Endothelial cell of hepatic sinusoid (primary cell): Measurements from ENCODE around the gene TFF1.

ENCODE experiments used
- in situ Hi-C: cut with HindIII; loops from 2 replicates; pipeline ENCODE4 v1.10.0; 2017; ENCODE audit warnings: low sequenced_read_pairs

Gene TFF1

DNA sequence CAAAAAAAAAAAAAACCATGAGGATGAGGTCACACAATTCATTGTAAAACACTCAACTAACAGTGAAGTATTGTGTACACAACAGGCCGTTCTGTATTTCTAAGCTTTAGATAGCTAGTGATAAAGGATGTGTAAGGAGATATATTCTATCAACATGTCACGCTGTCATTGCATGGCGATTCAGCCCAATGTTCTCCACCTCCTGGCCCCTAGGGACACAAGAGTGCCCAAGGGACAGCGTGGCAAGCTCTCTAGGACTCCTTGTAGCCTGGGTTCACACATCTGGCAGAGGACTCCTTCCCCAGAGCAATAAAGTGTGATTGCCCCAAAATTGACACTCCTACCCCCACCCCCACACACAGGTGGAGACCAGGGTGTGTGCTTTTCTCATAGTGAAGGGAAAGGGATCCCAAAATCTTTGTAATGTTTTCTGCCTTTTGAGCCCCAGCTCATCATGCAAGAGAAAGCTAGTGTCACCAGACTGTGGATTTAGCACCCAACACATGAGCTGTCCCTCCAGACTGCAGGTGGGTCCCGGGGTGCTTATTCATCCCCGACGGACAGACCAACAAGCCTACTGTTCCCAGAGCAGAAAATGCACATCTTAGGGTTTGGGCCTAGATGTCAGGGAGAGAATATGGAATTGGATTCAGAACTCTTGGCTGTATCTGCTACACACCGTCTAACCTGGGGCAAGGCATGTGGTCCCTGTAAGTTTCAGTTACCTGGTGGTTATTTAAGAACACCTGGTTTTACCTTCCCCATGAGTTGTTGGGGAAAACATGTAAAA, 18.0 kb upstream of the TFF1 start:
- in situ Hi-C loops, result no loop called here

DNA sequence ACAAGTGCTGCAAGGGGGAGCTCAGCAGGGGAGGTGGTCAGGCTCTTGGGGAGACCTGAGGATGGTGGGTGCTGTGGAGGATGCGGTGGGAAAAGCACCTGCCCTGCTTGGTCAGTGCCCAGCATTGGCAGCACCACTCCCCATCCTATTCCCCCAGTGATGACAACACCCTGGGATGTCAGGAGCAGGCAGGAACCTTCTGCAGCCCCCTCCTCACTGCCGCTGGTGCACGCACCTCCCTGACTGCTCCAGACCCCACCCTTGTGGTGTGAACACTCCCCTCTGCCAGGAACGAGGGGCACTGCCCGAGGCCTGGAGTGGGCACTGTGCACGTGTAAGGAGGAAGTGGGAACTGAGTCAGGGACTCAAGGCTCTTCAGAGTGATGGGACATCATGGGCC, 17.0 kb upstream of the TFF1 start:
- in situ Hi-C loops, result no loop called here

DNA sequence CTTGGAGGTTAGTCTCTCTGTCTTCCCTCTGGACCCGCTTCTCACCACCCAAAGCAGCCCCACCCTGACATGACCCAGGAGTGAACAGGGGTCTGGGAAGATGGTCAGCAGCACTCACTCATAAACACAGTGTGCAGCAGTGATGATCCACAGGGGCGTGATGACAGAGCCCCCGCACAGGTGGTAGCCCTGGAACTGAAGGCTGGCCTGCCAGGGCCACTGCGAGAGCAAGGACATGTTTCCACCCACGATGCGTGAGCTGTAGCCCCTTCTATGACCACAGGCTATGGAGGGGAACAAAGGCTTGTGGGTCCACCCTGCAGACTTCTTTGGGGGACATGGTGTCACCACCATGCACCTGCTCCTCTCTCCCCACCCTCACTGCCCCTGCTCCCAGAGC, 16.6 kb upstream of the TFF1 start:
- in situ Hi-C loops, result no loop called here

DNA sequence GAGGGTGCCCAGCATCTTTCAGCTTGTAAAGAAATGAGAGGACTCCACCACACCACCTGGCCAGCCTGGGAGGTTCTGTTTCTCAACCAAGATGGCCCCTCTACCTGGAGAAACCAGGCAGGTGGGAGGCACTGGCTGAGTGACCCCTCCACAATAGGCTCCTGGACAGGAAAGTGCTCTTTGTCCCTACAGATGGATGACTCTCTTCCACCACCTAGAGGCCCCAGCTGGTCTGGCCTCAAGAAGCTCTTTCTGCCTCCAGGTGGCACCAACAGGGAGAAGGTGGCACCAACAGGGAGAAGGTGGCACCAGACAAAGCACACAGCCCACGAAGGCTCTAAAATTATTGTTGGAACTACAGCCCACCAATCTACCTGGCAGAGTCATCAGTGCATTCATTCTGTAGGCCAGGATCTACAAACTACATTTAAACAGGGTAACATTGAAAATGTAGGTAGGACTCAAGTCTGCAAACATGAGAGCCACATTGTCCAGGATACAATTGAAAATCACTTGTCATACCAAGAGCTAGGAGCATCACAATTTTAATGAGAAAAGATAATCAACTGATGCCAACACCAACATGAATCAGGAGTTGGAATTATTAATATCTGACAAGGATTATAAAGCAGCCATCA, 15.1 kb upstream of the TFF1 start:
- in situ Hi-C loops, result no loop called here

DNA sequence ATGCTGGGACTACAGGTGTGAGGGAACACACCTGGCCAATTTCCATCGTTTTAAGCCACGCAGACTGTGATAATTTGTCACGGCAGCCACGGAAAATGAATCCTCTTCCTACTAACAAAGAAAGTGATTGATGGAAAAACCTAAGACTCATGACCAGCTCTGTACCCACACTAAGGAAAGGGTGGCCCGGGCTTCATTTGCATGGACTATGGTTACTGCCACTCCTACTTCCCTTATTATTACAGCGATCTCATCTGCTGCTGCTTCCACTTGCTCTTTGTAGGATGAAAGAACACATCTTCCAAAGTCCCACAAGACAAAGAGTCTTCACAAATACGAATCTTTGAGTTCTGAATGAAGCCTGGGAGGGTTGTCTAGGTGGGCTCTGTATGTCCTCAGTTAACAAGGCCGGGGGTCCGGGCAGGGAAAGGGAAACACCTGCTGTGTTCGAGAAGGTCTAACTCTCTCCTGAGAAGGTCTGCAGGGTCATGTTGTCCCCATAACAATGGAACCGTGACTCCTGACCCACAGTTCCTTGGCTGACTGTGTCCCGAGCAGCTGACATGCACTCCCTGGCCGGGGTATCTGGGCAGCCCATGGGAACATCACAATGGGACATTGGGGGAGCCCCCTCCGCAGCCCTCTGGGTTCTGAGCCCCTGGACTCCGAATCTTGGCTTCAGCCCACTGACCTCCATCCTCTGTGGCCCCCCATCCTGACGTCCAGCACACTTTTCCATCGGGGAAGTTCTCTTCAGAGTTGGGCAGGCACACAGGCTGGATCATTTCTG, 13.3 kb upstream of the TFF1 start:
- in situ Hi-C loops, result no loop called here

DNA sequence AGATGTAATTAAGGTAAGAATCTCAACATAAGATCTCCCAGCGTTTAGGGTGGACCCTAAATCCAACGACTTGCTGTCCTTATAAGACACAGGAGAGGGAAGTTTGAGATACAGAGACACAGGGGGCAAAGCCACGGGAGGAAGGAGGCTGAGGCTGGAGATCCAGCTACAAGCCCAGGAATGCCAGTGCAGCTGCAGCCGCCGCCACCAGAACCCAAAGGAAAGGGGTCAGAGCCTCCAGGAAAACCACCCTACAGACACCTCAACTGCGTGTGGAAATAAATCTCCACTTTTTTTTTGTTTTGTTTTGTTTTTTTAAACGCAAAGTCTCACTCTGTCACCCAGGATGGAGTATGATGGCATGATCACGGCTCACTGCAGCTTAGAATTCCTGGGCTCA, 12.1 kb upstream of the TFF1 start:
- in situ Hi-C loops, result no loop called here

DNA sequence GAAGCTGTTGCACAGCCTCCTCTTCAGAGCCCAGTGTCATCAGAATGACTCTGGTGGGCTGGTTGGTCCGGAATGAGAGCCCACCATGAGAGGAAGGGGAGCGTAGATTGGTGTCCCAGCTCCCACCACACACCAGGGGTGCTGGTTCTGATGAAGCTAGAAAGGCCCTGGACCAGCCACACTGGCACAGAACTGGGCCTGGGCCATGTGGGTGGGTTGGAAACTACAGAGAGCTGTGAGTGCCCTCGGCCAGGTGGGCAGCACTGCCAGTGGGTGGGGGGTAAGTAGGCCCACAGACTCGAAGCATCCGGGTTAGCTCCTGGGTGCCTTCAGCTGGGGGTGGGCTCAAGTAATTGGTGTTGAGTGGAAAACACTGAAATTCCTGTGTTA, 11.6 kb upstream of the TFF1 start:
- in situ Hi-C loops, result no loop called here

DNA sequence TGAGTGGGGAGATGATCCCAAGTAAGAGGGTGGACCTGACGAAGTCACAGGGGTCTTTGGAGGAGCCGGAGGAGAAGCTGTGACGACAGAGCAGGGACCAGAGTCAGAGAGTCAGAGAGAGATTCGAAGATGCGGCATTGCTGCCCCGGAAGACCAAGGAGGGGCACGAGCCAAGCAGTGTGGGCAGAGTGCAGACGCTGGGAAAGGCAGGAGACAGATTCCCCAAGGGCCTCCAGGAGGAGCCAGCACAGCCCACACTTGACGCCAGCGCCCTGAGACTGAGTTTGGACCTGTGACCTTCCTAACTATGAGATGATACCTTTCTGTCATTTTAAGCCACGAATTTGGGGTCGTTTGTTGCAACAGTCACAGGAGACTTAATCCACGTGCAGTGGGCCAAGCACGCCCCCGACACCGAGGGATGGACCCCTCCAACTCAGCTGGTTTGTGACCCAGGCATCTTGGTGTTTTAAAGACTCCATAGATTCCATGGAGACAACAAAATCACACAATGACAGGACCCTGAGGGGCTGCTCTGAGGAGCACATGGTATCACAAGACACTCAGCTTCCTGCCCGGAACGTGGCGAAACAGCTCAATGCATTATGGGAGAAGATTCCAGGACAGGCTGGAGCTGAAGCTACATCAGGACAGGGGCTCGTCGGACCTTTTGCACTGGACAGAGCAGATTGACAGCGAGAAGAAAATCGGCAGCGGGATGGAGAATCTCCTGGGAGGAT, 11.0 kb upstream of the TFF1 start:
- in situ Hi-C loops, result no loop called here

DNA sequence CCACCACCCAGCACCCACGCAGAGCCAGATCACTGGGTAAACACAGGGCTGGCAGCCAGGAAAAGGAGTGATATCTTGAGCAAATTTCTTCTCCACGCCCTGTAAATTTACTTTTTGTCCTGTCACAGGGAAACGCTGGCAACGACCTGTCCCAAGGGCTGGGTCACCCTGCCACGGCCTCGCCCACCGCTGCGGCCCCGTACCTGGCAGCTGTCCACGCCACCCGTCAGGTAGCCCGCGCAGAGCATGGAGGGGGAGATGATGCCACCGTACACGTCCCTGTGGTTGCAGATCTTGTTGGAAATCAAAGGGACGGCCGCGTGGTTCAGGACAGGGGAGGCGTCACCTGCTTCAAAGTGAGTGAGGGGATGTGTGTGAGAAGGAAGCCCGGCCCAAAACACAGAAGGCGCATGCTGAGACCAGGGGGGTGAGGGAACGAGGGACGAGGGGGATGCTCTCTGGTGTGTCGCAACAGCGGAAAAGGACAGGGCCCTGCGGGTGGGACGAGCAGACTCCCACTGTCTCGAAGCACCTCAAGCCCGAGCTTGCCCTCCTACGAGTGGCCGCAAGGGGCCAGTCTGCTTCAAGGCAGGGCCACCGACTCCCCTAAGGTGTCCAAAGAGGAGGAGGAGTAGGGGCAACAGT, 10.1 kb upstream of the TFF1 start:
- in situ Hi-C loops, result no loop called here

DNA sequence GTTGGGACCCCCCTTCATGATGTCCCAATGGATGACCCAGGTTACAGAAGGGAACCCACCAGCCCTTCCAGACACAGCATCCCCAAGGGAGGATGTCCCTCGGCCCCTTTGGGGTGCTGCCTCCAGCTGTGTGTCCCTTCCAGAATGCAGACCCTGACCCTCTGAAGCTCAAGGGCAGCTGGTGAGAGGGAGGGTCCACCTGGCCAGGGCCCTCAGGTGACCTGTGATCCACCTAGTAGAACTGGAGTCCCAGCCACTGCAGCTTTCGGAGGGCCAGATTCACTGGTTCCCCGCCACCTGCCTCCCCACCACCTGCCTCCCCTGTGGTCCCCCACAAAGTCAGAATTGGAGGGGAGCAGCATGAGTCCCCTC, 9.6 kb upstream of the TFF1 start:
- in situ Hi-C loops, result no loop called here

DNA sequence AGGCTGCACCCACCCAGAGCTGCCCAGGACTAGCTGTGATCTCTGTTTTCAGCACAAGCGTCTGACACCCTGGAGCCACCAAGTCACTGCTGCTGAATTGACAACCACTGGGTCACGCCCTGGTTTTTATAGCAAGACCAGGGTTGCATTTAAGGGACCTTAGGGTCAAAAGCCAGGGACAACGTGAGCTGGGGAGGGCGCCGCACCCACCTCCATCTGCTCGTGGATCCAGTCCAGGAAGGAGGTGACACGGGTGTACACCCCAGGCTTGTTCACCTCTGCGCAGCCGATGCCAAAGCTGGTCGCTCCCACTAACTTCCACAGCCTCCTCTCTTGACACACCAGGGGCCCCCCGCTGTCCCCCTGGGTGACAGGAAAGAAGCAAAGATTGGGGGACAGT, 9.2 kb upstream of the TFF1 start:
- in situ Hi-C loops, result no loop called here

DNA sequence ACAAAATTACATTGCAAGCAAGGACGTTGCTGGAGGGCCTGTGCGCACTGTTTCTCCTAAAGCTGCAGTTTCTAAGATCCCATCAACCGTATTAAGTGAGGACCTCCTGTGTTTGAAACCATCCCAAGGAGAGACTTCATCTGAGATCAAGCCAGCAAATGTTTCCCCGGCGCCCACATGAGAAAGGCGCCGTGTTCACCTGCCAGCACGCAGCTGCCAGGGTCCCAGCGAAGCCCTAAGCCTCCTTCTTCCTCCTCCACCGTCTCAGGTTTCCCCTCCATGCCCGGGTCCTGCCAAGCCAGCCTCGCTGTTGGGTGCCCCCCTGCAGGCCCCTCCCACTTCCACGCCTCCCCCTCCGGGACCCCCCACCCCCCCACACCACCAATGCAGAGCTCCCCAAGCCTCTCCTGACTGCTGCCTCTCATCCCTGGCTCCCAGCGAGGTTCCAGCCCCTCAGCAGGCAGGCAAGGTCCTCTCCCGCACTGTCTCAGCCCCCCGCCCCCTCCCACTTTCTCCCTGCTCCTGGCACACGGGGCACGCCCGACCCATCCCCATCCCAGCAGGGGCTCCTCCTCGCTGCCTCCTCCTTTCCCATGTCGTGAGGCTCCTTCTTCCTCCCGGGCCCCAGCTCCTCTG, 8.6 kb upstream of the TFF1 start:
- in situ Hi-C loops, result no loop called here

DNA sequence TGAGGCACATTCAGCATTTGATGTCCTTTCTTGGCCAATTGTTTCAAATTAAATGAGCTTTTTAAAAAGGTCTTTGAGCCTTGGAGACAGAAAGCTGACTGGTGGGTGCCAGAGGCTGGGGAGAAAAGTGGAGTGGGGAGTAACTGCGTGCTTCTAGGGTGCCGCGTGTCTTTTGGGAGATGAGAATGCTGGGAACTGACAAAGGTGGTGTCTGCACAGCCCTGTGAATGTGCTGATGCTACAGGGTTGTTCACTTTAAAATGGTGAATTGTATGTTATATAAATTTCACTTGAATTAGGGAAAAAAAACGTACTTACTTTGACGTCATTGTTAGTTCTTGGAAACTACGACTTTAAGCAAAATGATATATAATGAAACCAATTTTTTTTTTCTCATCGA, 8.1 kb upstream of the TFF1 start:
- in situ Hi-C loops, result no loop called here

DNA sequence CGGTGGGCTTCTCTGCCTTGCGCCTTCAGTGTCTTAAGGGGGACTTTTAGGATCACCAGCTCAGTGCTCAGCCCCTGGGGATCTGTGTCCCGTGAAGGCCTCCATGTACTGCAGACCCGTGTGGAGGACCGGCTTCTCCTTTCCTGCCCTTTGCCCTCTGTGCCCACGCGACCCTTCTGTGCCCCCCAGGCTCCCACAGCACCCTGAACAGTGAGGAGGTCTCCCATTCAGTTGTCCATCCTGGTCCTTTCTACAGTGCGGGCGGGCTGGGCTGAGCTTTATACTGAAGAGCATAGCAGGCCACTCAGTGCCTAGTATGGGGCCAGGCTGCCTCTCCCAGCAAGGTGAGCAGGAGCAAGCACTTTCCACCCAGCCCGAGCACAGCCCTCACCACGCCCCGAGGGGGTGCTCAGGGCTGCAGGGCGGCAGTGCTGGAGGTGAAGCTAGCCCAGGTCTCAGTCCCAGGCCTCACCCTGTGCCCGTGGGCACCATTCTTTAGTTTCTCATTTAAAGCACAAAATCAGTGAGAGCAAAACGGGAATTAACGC, 7.6 kb upstream of the TFF1 start:
- in situ Hi-C loops, result no loop called here

DNA sequence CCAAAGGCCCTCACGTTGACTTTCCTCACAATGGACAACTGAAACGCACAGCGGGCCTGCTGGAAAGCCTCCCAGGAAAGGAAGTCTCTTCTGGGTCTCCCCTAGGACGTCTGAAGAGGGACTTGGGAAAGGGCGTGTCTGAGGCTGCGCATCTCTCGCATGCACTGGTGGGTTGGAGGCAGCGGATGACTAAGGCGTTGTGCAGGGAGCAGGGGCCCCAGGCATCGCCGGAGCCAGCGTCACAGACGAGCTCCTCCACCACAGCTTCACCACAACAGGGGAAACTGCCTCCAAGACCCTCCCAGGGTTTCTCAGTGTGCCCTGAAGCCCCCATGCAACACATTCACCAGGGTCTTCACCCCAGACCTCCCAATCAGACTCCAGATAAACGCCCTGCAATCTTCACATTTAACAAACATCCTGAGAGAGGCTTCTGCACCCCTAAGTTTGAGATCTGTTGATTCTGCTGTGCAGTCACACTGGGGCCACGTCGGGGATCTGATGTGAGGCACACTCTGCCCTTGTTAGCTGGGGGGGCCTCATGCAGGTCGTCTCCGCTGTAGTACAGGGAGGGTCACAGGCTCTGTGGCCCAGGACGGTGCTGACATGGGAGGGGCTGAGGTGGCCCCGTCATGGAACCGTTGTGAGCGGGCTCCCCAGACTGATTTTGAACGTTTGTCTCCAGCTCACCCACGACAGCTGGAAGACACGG, 7.0 kb upstream of the TFF1 start:
- in situ Hi-C loops, result no loop called here

DNA sequence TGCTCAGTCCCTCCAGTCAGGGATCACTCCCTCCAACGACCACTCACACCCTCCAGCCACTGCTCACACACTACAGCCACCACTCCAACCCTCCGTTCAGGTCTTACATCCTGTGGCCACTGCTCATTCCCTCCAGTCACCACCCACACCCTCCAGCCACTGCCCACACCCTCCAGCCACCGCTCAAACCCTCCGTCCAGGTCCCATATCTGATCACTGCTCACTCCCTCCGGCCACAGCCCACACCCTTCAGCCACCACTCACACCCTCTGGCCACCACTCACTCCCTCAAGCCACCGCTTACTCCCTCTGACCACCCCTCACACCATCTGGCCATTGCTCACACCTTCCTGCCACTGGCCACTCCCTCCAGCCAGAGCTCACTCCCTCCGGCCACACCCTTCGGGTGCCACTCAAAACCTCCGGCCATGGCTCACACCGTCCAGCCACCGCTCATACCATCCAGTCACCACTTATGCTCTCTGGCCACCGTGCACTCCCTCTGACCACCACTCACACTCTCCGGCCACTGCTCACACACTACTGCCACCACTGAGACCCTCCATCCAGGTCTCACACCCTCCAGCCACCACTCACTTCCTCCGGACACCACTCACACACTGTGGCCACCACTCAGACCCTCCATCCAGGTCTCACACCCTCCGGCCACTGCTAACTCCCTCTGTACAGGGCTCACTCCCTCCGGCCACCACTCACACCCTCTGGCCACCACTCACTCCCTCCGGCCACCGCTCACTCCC, 4.7 kb upstream of the TFF1 start:
- in situ Hi-C loops, result no loop called here

DNA sequence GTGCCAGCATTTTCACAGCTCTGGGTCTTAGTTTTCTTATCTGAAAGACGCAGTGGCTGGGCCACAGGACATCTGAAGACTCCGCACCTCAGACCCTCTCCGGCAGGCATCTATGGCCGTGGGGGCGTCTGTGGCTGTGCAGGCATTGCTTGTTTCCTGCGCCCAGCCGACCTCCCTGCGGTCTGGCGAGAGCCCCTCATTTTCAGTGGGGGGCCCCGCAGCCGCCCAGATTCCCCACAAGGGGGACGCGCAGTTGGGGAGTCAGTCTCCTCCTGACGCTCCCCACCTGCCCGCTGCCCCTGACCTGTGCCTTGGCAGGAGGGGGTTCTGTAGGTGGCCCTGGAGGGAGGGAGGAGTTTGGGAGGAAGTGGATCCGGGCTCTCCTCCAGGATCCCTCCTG, 3.5 kb upstream of the TFF1 start:
- in situ Hi-C loops, result no loop called here

DNA sequence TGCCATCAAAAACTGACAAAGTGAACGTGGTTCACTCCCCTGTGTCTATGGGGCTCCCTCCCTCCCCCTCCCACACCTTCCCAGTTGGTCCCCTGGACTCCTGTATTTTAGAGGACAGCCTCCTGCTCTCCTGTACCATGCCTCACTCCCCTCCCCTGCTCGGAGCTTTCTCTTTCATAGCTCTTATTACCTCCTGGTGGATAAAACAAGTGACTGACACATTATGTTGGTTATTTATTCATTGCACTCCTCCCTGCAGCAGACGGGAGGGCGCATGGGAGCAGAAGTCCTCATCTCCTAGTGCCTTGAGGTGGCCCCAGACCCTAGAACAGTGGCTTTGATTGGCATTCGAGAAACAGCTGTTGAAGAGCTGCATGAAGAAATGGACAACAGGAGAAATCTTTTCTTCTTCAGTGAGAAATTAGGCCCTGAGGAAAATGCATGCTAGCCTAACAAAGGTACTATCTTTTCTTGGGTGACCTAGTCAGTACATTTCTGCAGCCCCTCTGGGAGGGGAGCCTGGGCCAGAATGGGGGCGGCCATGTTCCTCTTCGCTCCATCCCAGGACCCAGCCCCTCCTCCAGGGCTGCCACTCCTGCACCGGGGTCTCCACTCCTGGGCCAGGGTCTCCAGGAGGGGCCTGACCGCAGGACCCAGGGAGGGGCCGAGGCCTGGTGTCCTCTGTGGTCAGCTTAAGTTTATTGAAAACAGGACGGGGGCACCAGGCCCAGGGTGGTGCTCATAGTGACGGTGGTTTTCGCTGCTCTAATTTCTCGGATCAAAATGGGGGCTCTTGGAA, 1.2 kb upstream of the TFF1 start:
- in situ Hi-C loops, result no loop called here
